GM21360 (cell line): ENCODE results near the gene SH3PXD2A.
"Not testable (repeated sequence)": the region's sequence is repeated elsewhere in the genome, so short reads cannot be mapped to it uniquely, and the experiment has no call there.

Experiments
- ATAC-seq: cut with Tn5 transposase; IDR thresholded peaks from one replicate; pipeline ENCODE4 v1.9.1; 2021; ENCODE audit warnings: mild to moderate bottlenecking, moderate library complexity; ENCODE audit not compliant: unreplicated experiment

SH3PXD2A gene

DNA sequence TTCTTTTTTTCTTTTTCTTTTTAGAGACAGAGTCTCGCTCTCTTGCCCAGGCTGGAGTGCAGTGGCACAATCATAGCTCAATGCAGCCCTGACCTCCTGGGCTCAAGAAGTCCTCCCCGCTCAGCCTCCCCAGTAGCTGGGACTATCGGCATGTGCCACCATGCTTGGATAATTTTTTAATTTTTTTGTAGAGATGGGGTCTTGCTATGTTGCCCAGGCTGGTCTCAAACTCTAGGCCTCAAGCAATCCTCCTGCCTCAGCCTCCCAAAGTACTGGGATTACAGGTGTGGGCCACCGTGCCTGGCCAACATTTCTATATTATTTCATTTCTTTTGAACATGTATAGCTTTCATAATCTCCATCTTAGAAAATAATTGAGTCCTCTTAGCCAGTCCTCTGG is 42.1 kb downstream of the SH3PXD2A start:
- ATAC-seq, result not testable (repeated sequence)

DNA sequence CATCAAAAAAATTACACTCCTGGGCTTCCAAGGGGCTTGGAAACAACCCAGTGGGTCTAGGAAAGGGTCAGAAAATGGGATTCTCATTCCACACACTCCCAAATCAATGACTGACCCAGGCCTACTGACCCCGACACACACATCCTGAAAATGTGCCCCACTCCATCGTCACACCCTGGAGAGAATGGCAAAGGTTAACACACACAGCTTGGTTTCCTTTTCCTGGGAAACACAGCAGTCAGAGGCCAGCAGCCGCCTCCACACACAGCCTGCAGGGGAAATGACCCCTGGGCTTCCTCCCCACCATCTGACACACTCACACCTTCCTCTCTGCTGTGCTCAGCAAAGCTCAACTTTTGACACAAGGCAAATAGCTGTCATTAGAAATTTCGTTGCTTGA is 42.9 kb downstream of the SH3PXD2A start:
- no peak for ATAC-seq

DNA sequence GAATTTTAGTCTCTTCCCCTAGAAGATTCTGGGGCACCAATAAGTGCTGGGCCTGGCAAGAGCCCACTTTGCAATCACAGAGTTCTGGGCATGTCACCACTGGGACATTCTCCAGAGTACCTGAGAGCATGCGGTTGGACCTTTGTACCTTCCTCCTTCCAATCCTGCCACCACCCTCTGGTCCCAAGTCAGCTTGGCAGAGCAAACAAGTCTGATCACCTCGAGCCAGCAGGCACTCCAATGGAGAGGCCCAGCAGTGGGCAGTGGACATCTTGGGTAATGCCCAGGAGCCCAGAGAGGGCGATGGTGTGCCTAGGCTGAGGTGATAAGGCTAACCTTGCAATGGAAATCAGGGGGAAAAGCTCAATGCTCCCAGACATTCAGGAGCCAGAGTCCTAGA is 43.4 kb downstream of the SH3PXD2A start:
- no peak for ATAC-seq

DNA sequence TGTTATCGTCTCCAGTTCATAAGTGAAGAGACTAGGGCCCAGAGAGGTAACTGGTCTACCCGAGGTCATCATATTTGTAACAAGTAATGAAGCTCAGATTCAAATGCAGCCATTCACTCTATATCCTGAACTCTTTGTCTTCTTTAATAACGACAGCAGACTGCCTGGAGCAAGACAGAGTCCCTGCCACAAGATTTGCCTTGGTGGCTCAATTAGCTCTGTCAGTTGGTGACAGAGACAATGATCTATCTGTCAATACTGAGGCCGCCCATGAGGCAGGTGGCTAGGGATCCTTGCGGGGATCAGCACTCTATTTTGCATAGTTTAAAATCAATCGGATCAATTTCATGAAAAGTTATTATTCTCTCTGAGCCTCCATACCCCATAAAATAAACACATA is 43.9 kb downstream of the SH3PXD2A start:
- ATAC-seq, result no peak

DNA sequence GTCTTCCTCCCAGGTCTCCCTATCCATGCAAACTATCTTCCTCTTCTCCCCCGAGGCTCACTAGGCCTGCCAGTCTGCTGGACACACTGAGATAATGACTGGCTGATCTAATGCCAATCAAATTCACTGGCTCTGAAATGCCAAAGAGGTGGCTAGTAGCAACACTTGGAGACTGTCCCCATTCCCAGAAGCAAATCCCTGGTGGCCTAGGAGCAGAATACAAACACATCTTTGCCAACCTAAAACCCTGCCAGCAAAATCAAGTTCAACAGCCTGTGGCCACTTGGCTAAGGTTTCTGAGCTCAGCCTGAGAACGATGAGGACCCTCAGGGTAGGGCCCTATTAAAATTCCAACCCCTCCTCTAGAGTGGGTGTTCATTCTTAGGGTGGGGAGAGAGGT is 46.6 kb downstream of the SH3PXD2A start:
- no peak for ATAC-seq

DNA sequence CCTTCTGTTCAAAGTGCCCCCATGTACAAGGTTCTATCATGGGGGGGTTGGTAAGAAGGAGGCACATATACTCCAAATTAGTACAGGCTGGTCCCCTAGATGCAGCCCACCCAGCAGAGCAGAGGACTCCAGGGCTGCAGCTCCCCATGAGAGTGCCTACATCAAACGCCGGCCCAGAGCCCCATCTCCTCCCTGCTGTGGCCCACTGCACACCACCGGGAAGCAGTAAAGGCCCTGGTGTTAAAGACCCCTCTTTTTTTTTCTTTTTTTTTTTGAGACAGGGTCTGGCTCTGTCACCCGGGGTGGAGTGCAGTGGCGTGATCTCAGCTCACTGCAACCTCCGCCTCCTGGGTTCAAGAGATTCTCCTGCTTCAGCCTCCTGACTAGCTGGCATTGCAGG is 47.4 kb downstream of the SH3PXD2A start:
- ATAC-seq, result no peak

DNA sequence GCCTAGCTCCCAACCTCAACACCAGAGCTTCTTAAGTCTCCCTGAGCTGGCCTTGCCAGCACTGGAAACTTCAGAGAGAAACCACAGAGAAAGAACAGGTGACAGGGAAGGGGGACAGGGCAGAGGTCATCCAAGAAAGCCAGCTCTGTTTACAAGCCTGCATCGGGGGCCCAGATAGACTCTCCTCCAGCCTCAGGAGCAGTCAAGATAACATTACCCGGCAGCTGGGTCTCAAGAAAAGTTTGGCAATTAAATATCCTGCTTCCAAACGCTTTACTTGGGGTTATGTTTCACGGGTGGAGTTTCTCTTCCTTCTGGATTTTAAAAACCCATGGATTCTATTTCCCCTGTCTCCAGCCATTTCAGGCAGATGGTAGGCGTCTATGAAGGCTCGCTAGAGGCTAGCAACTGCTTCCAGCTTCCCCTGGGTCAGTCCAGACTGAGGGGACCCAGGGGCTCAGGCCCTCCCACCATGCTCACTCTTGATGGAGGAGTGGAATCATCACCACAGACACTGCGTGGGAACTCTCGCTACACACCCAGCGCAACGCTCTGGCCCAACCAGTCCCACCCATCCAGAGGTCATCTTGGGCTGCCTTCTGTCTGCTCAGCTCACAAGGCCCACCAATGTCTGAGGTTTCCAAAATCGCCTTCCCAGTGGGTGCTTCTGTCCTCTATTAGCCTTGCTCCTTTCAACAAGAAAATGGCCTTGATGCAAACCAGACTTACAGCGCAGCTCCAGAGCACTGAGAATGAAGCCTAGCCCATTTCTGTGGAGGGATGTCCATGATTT is 48.8 kb downstream of the SH3PXD2A start:
- ATAC-seq, result no peak

DNA sequence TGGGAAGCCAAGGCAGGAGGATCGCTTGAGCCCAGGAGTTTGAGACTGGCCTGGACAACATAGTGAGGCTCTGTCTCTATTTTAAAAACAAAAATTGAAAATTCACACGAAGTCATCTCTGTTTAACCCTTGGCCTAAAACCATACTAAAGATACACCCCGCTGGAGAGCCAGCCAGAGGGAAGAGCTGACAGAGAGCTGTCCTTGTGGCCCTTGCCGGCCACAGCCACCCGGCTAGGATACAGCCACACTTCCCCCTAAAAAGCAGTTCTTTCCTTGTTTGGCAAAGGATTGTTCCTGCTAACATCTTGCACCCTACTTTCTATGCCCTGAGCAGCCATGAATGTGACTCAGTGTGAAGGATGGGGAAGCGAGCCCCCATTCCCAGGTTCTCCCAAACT is 49.6 kb downstream of the SH3PXD2A start:
- no peak for ATAC-seq

DNA sequence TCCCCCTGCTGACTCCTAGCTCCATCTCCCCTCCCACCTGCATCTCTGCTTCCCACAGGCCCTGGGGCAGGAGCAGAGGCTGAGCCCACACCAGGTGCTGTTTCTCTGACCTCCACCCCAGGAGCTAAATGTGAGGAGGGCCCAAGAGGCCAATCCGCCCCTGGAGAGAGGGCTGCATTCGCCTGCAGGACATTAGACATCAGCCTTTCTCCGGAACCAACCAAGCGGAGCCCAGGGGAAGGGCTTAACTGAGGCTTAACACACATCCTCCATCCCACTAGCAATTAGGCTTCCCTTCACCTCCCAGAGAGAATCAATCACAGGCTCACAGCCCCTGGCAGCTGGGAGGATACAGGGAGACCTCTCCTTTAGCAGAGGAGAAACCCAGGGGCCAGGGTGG is 50.5 kb downstream of the SH3PXD2A start:
- ATAC-seq, result no peak

DNA sequence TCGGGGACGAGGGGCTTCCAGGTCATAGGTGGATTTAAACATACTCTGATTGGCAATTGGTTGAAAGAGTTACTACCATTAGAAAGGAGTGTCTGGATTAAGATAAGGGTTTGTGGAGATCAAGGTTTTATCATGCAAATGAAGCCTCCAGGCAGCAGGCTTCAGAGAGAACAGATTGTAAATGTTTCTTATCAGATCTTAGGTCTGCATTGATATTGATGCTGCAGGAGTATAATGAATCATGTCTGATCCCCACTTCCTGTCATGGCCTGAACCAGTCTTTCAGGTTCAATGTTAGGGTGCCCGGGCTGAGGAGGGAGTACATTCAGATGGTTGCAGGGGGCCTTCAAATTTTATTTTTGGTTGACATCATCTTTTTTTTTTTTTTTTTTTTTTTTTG is 51.4 kb downstream of the SH3PXD2A start:
- no peak for ATAC-seq

DNA sequence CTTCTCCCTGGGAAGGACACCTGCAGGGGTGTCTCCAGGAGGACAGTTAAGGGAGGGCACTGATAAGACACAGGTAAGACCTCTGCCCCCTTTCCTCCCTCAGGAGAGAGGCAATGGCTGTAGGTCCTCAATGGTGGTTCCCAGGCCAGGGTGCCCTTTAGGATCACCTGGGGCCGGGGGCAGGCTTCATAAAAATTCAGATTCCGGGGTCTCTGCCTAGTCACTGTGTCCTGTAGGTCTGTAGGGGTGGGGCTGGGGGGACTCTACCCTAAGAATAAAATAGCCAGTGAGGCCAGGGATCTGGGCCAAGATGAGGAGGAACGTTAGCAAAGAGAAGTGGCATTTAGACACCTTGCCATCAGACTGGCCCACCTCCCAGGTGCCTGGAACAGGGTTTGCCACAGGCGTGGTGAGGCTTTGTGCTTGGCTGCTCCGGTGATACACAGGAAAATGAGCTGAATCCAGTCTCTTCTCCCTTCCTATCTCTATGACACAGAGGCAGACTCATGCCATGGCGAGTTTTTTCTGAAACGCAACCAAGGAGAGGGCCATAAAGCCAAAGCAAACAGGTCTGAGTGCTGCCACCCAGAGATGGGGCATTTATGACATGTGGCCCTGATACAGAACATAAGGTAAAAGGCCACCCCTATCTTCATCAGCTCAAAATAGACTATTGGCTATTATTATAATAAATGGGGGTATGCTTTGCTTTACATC is 52.6 kb downstream of the SH3PXD2A start:
- ATAC-seq, result no peak

DNA sequence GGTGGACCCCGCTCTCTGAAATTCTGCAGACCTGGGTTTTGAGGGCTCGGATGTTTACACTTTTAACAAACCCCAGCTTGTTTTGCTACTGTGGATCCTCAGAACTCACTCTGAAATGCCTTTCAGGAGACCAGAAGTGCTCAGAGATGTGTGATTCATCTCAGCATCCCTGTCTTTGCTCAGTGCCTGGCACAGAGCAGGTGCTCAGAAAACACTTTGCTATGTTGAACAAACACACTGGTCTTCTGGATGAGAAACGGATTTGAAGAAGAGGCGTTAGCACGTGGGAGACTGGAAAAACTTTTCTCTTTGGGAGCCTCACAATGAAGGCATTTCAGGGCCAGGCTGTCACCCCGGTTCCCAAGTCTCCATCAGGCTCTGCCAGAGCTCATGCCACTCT is 53.3 kb downstream of the SH3PXD2A start:
- ATAC-seq, result no peak

DNA sequence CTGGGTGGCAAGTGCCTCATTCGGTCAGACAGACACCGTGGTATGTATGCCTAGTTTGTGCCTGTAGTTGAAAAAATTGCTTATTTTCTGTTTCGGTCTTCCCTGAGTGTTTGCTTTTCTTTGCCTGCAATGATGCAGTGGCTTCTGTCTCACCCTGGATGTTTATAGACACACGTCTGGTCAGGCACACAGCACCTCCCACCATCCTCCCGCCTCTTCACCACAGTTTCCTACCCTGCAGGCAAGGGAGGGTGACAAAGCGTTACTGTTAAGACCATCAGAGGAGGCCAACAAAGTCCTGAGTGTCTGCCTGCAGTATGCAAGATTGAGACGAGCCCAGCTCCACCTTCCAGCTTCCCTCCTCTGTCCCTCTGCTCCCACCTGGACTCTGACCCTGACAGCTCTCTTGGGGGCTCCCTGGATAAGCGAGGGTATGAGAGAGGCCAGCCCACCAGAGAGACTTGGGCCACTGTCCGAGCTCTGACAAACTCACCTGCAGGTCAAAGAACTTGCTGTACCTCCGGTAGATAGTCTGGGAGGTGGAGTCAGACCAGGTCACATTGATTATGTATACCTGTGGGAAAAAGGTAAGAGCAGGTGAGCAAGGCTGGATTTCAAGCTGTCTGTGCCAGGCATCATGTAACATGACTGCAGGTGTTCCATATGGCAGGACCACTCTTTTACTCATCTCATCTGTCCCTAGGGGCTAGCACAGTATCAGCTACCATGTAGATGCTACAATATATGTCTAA is 54.4 kb downstream of the SH3PXD2A start:
- peak; percentile 54 for ATAC-seq

DNA sequence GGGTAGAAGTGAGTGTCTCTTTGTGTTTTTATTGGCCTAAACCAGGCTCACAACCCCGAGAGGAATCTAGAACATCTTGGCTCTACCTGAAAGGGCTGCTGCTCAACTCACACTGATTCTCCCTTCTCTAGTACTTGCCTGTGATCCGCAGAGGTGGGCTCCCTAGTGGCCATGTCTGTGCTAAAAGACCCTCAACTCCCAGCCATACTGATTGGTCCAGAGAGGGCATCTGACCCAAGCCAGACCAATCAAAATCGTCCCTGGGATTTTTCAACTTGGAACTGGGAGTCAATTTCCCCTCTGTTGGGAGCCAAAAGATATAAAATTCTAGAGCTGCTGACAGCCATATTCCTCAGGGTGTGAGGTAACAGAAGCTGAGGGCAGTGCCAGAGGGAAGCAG is 55.3 kb downstream of the SH3PXD2A start:
- ATAC-seq, result no peak

DNA sequence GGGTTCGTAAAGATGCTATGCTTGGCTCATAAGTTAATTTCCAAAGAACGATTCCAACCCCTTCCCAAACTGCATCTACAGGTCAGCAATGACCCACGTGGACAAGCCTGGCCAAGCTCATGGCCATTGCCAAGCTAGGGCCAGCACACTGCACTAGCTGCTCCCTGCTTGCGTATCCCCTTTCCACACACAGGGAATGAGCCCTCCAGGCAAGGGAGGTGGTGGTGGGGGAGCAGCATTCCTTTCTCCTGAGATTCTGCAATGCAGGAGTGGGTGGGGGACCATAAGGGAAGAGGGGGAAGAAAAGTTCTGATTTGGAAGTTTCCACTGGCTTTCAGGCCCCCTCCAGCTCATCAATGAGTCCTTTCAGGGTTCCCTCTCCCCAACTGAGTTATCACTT is 56.0 kb downstream of the SH3PXD2A start:
- ATAC-seq, result no peak

DNA sequence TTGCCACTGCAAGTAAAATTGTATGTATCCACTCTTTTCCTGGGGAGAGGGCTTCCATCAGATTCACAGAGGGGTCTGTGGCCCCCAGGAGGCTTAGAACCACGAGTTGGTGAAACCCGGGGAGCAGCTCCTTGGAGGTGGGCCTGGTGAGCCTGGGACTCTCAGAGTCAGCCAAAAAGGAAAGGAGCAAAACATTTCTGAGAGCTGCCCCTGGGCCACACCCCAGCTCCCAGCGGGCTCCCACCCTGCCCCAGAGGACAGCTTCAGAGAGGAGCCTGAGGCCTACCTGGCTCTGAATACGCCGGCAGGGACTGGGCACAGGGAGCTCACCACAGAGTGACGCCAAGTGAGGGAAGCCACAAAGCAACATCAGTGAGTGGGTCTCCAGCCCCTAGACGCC is 56.9 kb downstream of the SH3PXD2A start:
- ATAC-seq, result no peak

DNA sequence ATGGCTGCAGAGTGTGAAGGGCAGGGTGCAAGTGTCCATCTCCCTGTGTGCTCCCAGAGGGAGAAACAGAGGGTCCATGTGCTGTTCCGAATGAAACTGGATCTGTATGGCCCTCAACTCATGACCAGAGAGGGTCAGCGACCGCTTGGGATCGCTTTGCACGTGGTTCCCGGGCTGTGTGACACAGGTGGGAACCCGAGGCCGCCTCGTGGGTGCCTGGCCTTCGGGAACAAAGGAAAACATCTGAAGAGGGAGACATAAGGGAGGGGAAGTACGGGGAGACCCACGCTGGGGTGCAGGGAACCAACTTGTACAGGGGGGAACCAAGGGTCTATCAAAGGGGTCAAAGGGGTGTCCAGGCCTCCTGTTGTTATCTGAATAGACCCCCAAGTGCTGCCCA is 57.5 kb downstream of the SH3PXD2A start:
- no peak for ATAC-seq

DNA sequence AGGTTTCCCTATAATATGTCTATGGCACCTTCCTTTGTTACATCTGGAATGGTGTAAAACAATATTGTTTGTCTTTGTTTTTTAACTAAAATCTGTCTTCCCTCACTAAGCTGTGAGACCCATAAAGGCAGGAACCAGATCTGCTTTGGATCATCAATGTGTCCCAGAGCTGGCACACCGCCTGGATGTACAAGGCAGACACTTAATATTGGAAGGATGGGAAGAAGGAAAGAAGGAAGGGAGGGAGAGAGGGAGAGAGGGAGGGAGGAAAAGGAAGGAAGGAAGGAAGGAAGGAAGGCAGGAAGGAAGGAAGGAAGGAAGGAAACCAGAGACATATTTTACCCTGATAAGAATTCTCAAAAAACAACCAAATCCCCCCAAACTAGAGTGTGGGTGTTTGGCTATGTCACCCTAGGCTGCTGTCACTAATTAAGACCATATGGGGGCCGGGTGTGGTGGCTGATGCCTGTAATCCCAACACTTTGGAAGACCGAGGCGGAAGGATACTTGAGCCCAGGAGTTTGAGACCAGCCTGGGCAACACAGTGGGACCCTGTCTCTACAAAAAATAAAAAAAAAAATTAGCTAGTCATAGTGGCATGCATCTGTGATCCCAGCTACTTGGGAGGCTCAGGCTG is 59.6 kb downstream of the SH3PXD2A start:
- no peak for ATAC-seq

DNA sequence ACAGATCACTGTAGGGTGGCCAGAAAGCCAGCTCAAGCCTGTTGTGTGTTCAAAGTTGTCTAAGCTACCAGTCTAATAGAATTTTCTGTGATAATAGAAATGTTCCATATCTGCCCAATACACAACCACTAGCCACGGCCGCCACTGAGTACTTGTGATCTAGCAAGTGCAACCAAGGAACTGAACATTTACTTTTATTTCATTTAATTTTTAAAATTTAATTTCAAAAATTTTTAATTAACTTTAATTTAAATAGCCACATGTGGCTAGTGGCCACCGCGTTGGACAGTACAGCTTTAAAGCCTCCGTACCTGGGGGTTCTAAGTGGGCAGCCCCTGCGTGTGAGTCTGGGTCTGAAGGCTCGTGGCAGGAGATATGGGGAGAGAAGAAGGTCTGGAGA is 60.4 kb downstream of the SH3PXD2A start:
- no peak for ATAC-seq

DNA sequence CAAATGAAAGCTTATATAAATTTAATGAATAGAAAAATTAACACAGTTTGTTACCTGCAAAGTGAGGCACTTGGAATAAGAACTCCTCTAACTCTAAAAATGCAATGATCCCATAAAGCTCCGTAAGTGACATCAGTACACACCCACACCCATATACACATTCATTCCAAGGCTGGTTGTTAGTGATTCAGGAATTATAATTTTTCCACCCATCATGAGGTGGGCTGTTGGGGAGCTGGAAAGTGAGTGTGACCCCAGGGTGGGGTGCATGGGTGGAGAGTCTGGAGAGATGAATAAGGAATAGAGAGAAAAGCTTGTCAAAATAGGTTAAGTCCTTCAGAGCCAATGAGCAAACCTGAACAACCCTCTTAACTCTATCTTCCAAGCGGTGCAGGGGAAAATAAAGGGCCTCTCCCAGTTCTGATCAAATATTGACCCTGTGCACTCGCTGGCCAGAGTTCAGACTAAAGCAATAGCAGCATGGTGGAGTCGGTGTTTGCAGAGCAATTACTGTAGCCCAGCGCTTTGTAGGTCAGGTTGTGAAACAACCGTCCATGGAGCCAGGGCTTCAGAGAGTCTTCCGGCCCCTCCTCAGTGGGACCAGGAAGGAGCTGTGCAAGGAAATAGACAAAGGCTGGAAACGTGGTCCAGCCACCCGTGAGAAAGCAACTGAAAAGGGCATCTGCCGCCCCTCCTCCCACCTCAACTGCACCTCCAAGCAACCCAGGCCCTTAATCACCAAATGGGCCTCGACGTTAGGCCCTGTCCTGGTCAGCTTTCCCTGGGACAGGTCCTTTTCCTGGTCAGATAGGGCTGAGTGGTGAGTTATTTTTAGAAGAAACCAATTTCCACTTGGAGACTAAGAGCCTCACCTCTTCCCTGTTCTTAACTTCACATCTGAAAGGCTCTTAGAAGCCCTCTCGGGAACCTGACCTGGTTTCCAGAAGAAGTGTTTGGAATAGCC is 61.2 kb downstream of the SH3PXD2A start:
- no peak for ATAC-seq
